Stomach (tissue), 9 donors: ENCODE results near the gene LRCH1. TPM values are rescaled to one million over a fixed set of nuclear protein-coding genes. Genes with fewer than 3 reads are reported as not detected.

Experiments used
- DNase-seq, 2 donors: peaks; one replicate each; pipeline versions ENCODE4 v3.0.0 to v3.0.0-alpha.2; 2013 to 2019
- H3K27ac ChIP-seq, 5 donors: fragments of 200-600 bp in 4 of 5; sonication (generic) in 4 of 5; one replicate each; pipeline ENCODE4 v1.5.1; 2013 to 2019; ENCODE audit warnings: mild to moderate bottlenecking in 1 of 5, moderate library complexity in 1 of 5
- H3K27me3 ChIP-seq, 3 donors: fragments of 200-600 bp; sonication (generic); one replicate each; pipeline ENCODE4 v1.5.1; 2017 to 2019; ENCODE audit warnings: mixed run types in 1 of 3
- H3K36me3 ChIP-seq, 4 donors: fragments of 200-600 bp; sonication (generic); 1 replicate in 3 of 4; 2 replicates in 1 of 4; pipeline ENCODE4 v1.5.1; 2016 to 2019
- H3K4me1 ChIP-seq, 4 donors: fragments of 200-600 bp; sonication (generic); one replicate each; pipeline ENCODE4 v1.5.1; 2016 to 2019
- H3K4me3 ChIP-seq, 4 donors: fragments of 200-600 bp; sonication (generic) in 3 of 4; one replicate each; pipeline ENCODE4 v1.5.1; 2016 to 2019; ENCODE audit warnings: mild to moderate bottlenecking in 1 of 4
- H3K9me3 ChIP-seq, 4 donors: fragments of 200-600 bp; sonication (generic); one replicate each; pipeline ENCODE4 v1.5.1; 2016 to 2019
- CTCF ChIP-seq, 7 experiments: fragments of 450-650 bp in 4 of 7; fragments of 200-600 bp in 3 of 7; sonication (generic) in 3 of 7; IDR thresholded peaks; one replicate each; pipeline ENCODE4 v1.5.1; 2016 to 2019; ENCODE audit warnings: antibody characterized with exemption in 7 of 7, control low read depth in 2 of 7, mild to moderate bottlenecking in 1 of 7
- EP300 ChIP-seq: sonication (generic); formaldehyde crosslinking; IDR thresholded peaks from one replicate; pipeline ENCODE4 v1.6.1; 2017; ENCODE audit warnings: antibody characterized with exemption
- POLR2A ChIP-seq, 4 donors: fragments of 450-650 bp; IDR thresholded peaks; one replicate each; pipeline ENCODE4 v1.6.1; 2016; ENCODE audit warnings: antibody characterized with exemption in 4 of 4, control low read depth in 2 of 4, mild to moderate bottlenecking in 1 of 4, moderate library complexity in 1 of 4
- POLR2AphosphoS5 ChIP-seq, 3 donors: sonication (generic); formaldehyde crosslinking; IDR thresholded peaks; one replicate each; pipeline ENCODE4 v1.6.1; 2016; ENCODE audit warnings: antibody characterized with exemption in 3 of 3
- WGBS, 5 donors: extraction: QIAGEN DNeasy Blood & Tissue Kit in 3 of 5; methylation state at CpG; one replicate each; pipeline versions ENCODE4 v1.1.5 to v1.1.7; 2013 to 2018; 5-methylcytosine and 5-hydroxymethylcytosine counted together
- intact Hi-C: fragments of 100-400 bp; cut with DNase I; formaldehyde crosslinking; loops from one replicate; pipeline ENCODE4 v1.15.1; 2023; ENCODE audit warnings: low total_unique reads
- polyA plus RNA-seq, 3 donors: library from polyadenylated mRNA; stranded (reverse); fragments of 200-250 nt; gene quantifications; one replicate each; pipeline ENCODE4 v1.2.3, GENCODE V29; 2013
- total RNA-seq, 5 donors: library from RNA; depleted of rRNA; stranded (reverse); fragments of >200 nt; gene quantifications; one replicate each; pipeline versions ENCODE4 v1.1.0 to v1.2.3, GENCODE V29; 2014 to 2016
- donor health status: healthy with polysubstance abuse.
- donor health status: Bipolar disorder and iron deficiency.
- donor health status: healthy.

LRCH1 gene
- total and polyA plus RNA-seq, 8 donors, result 5.4 to 70.6 (median 19.4) TPM

GRCh38 chr13:46520166-46520565, 32.8 kb upstream of the LRCH1 start:
- no peaks in the 10 kb centered on the region for H3K36me3 ChIP-seq
- H3K4me1 ChIP-seq, result peaks cover 0 to 4% (median 0%) of the 10 kb centered on the region in 4 donors
- no peaks in the 10 kb centered on the region for H3K27me3 ChIP-seq
- no peak overlapping the region for H3K4me3 ChIP-seq
- DNase-seq, result peak in 1 of 2 donors; percentile 49
- intact Hi-C loops, result no loop called here
- no peak for TF ChIP-seq POLR2A (IDR thresholded peaks at IDR 0.05)
- no peak overlapping the region for H3K27ac ChIP-seq
- 63 to 89% (median 83%) methylated on average over 2 of the region's 2 CpGs for WGBS, 5 donors
- no peaks in the 10 kb centered on the region for H3K9me3 ChIP-seq

GRCh38 chr13:46521486-46521885, 31.5 kb upstream of the LRCH1 start:
- no peak for TF ChIP-seq EP300
- no peak for TF ChIP-seq CTCF (IDR thresholded peaks at IDR 0.05)
- TF ChIP-seq POLR2A (IDR thresholded peaks at IDR 0.05), result no peak
- no peak for TF ChIP-seq POLR2AphosphoS5 (IDR thresholded peaks at IDR 0.05)
- peaks cover 0 to 4% (median 0%) of the 10 kb centered on the region in 4 donors for H3K4me1 ChIP-seq
- 50 to 68% (median 58%) methylated on average over 3 of the region's 3 CpGs for WGBS, 5 donors
- H3K27me3 ChIP-seq, result no peaks in the 10 kb centered on the region
- H3K9me3 ChIP-seq, result no peaks in the 10 kb centered on the region
- H3K4me3 ChIP-seq, result no peak overlapping the region
- no peak for DNase-seq
- H3K27ac ChIP-seq, result no peak overlapping the region
- intact Hi-C loops, result no loop called here
- H3K36me3 ChIP-seq, result no peaks in the 10 kb centered on the region

DNA sequence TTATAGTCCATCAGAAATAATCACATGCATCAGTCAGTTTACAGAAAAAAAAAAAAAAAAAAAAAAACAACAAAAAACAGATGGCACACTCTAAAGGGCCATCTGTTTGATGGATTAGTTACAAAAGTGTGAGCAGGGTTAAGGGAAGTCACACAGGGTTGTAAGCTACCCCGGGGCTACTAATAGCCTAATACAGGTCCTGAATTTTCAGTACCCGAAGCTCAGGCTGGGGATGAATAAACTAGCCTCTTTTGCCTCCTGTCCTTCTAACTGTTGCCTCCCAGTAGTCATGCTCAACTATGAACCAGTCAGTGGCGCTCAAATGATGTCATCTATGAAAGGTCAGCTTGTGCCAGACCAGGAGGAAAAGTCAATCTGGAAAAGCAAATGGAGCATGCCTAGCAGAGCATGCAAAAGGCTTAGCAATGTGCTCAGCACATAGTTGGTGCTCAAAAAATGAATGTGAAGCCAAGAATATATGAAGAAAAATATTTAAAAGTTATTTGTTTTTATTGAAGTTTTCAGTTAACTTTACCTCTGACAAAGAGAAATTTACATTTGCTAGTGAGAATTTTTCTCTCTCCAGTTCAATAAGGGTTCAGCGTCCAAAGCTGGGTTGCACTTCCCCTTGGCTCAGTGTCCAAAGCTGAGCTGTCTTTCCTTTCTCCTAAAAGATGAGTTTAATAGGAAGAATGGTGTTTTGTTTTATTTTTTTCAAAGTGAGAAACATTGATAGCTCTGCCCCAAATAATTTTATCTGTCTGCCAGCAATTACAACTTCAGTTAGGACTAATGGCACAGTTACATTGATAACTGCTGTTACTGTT, 30.8 kb upstream of the LRCH1 start:
- intact Hi-C loops, result no loop called here
- TF ChIP-seq POLR2AphosphoS5 (IDR thresholded peaks at IDR 0.05) (no peak), EP300 (no peak), POLR2A (IDR thresholded peaks at IDR 0.05) (no peak), CTCF (IDR thresholded peaks at IDR 0.05) (no peak)
- Histone ChIP-seq H3K36me3 (no peaks in the 10 kb centered on the region), H3K27ac (no peak overlapping the region), H3K4me3 (no peak overlapping the region), H3K4me1 (peaks cover 0 to 4% (median 0%) of the 10 kb centered on the region in 4 donors), H3K9me3 (no peaks in the 10 kb centered on the region), H3K27me3 (no peaks in the 10 kb centered on the region)
- WGBS, 5 donors, result 34 to 51% (median 37%) methylated on average over 4 of the region's 4 CpGs
- DNase-seq, result peak in 1 of 2 donors; percentile 30

- intact Hi-C loops, result no loop called here
- Histone ChIP-seq H3K9me3 (no peaks in the 10 kb centered on the region), H3K4me3 (no peak overlapping the region), H3K4me1 (peaks cover 0 to 4% (median 0%) of the 10 kb centered on the region in 4 donors), H3K27ac (no peak overlapping the region), H3K27me3 (no peaks in the 10 kb centered on the region), H3K36me3 (no peaks in the 10 kb centered on the region)
- TF ChIP-seq POLR2A (IDR thresholded peaks at IDR 0.05) (no peak), EP300 (no peak), POLR2AphosphoS5 (IDR thresholded peaks at IDR 0.05) (no peak), CTCF (IDR thresholded peaks at IDR 0.05) (no peak)
- DNase-seq, result peak in 1 of 2 donors; percentile 24
Measured at GRCh38 chr13:46522748-46523030, 30.3 kb upstream of the LRCH1 start.
